H1 (cell line): Measurements from ENCODE around the gene GTF2F2. TPM values are rescaled to one million over a fixed set of nuclear protein-coding genes. Genes with fewer than 3 reads are reported as not detected.

ENCODE experiments used
- CTCF ChIA-PET: fragments of 300-600 bp; sonication (Branson Sonifier 250); formaldehyde crosslinking; loops from one replicate; lab custom pipeline; 2021; ENCODE audit not compliant: partially characterized antibody; lab: Charles Lee
- POLR2A ChIA-PET: fragments of 300-600 bp; sonication (Branson Sonifier 250); formaldehyde crosslinking; loops from one replicate; lab custom pipeline; 2021; ENCODE audit warnings: inconsistent platforms; ENCODE audit not compliant: partially characterized antibody; lab: Charles Lee
- DNase-seq, 2 experiments: peaks; one replicate each; pipeline versions ENCODE4 v3.0.0 to v3.0.0-alpha.2; 2010 to 2022; ENCODE audit warnings: low spot score in 2 of 2, low read depth in 1 of 2, mixed read lengths in 1 of 2
- FAIRE-seq: peaks from 2 replicates; lab custom pipeline; 2011; peaks lifted over from hg19 to GRCh38; lab: Jason Lieb, UNC
- H2AFZ ChIP-seq: 2 replicates; pipeline ENCODE4 v1.8.1; 2012; ENCODE audit warnings: low read length, inconsistent platforms
- H2AK5ac ChIP-seq: 2 replicates; pipeline ENCODE4 v1.6.1; 2013; ENCODE audit warnings: low read depth, low read length
- H2BK120ac ChIP-seq: replicated peaks from 2 replicates; pipeline ENCODE3; 2013; ENCODE audit warnings: low read depth, low read length, inconsistent platforms
- H2BK12ac ChIP-seq: 2 replicates; pipeline ENCODE4 v1.6.1; 2013; ENCODE audit warnings: low read depth, low read length
- H2BK15ac ChIP-seq: 2 replicates; pipeline ENCODE4 v1.6.1; 2013; ENCODE audit warnings: low read length
- H2BK20ac ChIP-seq: 2 replicates; pipeline ENCODE4 v1.6.1; 2013; ENCODE audit warnings: low read length
- H2BK5ac ChIP-seq: 2 replicates; pipeline ENCODE4 v1.6.1; 2013; ENCODE audit warnings: low read depth, low read length
- H3K14ac ChIP-seq: 2 replicates; pipeline ENCODE4 v1.6.1; 2013; ENCODE audit warnings: inconsistent platforms; ENCODE audit not compliant: insufficient read length
- H3K18ac ChIP-seq: 2 replicates; pipeline ENCODE4 v1.6.1; 2013; ENCODE audit warnings: low read length; ENCODE audit errors: extremely low read depth
- H3K23ac ChIP-seq: 2 replicates; pipeline ENCODE4 v1.6.1; 2013; ENCODE audit warnings: inconsistent platforms; ENCODE audit not compliant: insufficient read length
- H3K23me2 ChIP-seq: 2 replicates; pipeline ENCODE4 v1.6.1; 2013; ENCODE audit warnings: low read depth, low read length
- H3K27ac ChIP-seq: 2 replicates; pipeline ENCODE4 v1.6.1; 2011; ENCODE audit warnings: low read depth, low read length, inconsistent platforms
- H3K27me3 ChIP-seq, 4 experiments: replicated peaks in 1 of 4; 1 replicate in 1 of 4; 2 replicates in 3 of 4; pipeline versions ENCODE4 v1.6.1 to v1.8.1; 2011 to 2013; ENCODE audit warnings: low read length in 3 of 4, mild to moderate bottlenecking in 3 of 4, inconsistent platforms in 2 of 4, mixed read lengths in 2 of 4, moderate library complexity in 1 of 4; ENCODE audit not compliant: control insufficient read depth in 3 of 4, insufficient read depth in 3 of 4; ENCODE audit errors: extremely low read depth in 1 of 4
- H3K36me3 ChIP-seq, 4 experiments: 2 replicates each; pipeline versions ENCODE4 v1.6.1 to v1.8.1; 2011 to 2013; ENCODE audit warnings: mild to moderate bottlenecking in 4 of 4, low read length in 3 of 4, moderate library complexity in 2 of 4, control low read depth in 1 of 4, inconsistent platforms in 1 of 4; ENCODE audit not compliant: insufficient read depth in 4 of 4, control insufficient read depth in 2 of 4
- H3K4ac ChIP-seq: replicated peaks from 2 replicates; pipeline ENCODE3; 2013; ENCODE audit warnings: low read length, low read depth, mixed read lengths, inconsistent platforms; ENCODE audit not compliant: insufficient read length
- H3K4me1 ChIP-seq, 4 experiments: replicated peaks in 1 of 4; 1 replicate in 1 of 4; 2 replicates in 3 of 4; pipeline versions ENCODE4 v1.6.1 to v1.8.1; 2011 to 2013; ENCODE audit warnings: low read length in 3 of 4, inconsistent platforms in 2 of 4, mixed read lengths in 1 of 4; ENCODE audit not compliant: insufficient read depth in 4 of 4, control insufficient read depth in 3 of 4
- H3K4me2 ChIP-seq, 2 experiments: 2 replicates each; pipeline versions ENCODE4 v1.6.1 to v1.8.1; 2011 to 2013; ENCODE audit warnings: low read depth in 2 of 2, low read length in 2 of 2, control low read depth in 1 of 2, inconsistent platforms in 1 of 2, mild to moderate bottlenecking in 1 of 2; ENCODE audit not compliant: insufficient read depth in 1 of 2
- H3K4me3 ChIP-seq, 4 experiments: fragments of 200-600, 300-600 bp in 1 of 4; sonication (generic), shearing (Covaris generic), sonication (Bioruptor Twin) in 1 of 4; 2 replicates each; pipeline versions ENCODE4 v1.5.1 to v1.8.1; 2011 to 2016; ENCODE audit warnings: low read length in 4 of 4, low read depth in 3 of 4, control low read depth in 2 of 4, inconsistent platforms in 2 of 4, mild to moderate bottlenecking in 2 of 4, mixed read lengths in 1 of 4, moderate library complexity in 1 of 4; ENCODE audit not compliant: insufficient read depth in 2 of 4; ENCODE audit errors: extremely low read depth in 1 of 4
- H3K56ac ChIP-seq: replicated peaks from 2 replicates; pipeline ENCODE3; 2013; ENCODE audit warnings: low read depth, mild to moderate bottlenecking, mixed read lengths, low read length, inconsistent platforms; ENCODE audit not compliant: insufficient read length
- H3K79me1 ChIP-seq: 2 replicates; pipeline ENCODE4 v1.6.1; 2013; ENCODE audit warnings: low read depth, low read length, control low read depth
- H3K79me2 ChIP-seq, 2 experiments: 2 replicates each; pipeline versions ENCODE4 v1.6.1 to v1.8.1; 2012 to 2013; ENCODE audit warnings: low read length in 2 of 2, mild to moderate bottlenecking in 2 of 2, inconsistent platforms in 1 of 2; ENCODE audit not compliant: insufficient read depth in 2 of 2, control insufficient read depth in 1 of 2
- H3K9ac ChIP-seq, 4 experiments: replicated peaks in 1 of 4; 1 replicate in 1 of 4; 2 replicates in 3 of 4; pipeline versions ENCODE4 v1.6.1 to v1.8.1; 2011 to 2013; ENCODE audit warnings: low read depth in 3 of 4, low read length in 3 of 4, control low read depth in 2 of 4, mild to moderate bottlenecking in 2 of 4, moderate library complexity in 2 of 4, inconsistent platforms in 1 of 4; ENCODE audit errors: extremely low read depth in 1 of 4
- H3K9me3 ChIP-seq, 2 experiments: 2 replicates each; pipeline versions ENCODE4 v1.6.1 to v1.8.1; 2012 to 2013; ENCODE audit warnings: mild to moderate bottlenecking in 2 of 2, moderate library complexity in 2 of 2, control low read depth in 1 of 2, inconsistent platforms in 1 of 2, low read depth in 1 of 2, low read length in 1 of 2, mixed read lengths in 1 of 2; ENCODE audit not compliant: insufficient read depth in 2 of 2
- H4K20me1 ChIP-seq, 2 experiments: replicated peaks in 1 of 2; 2 replicates each; pipeline versions ENCODE3 to v1.8.1; 2011 to 2013; ENCODE audit warnings: inconsistent platforms in 2 of 2, low read length in 2 of 2, mild to moderate bottlenecking in 1 of 2; ENCODE audit not compliant: insufficient read depth in 2 of 2, control insufficient read depth in 1 of 2
- H4K5ac ChIP-seq: 2 replicates; pipeline ENCODE4 v1.6.1; 2013; ENCODE audit warnings: low read length, low read depth, mixed read lengths, inconsistent platforms; ENCODE audit not compliant: insufficient read length
- H4K8ac ChIP-seq: 2 replicates; pipeline ENCODE4 v1.8.0; 2013; ENCODE audit warnings: mild to moderate bottlenecking, moderate library complexity, low read length, inconsistent platforms; ENCODE audit not compliant: insufficient read depth; ENCODE audit errors: extremely low read depth
- H4K91ac ChIP-seq: replicated peaks from 2 replicates; pipeline ENCODE3; 2013; ENCODE audit warnings: low read length, mixed read lengths, inconsistent platforms; ENCODE audit not compliant: insufficient read length
- BRCA1 ChIP-seq: IDR thresholded peaks from 2 replicates; pipeline ENCODE4 v1.6.1; 2012; ENCODE audit warnings: low read depth, low read length, improper control_type of control experiment
- KDM5A ChIP-seq: fragments of 200-600 bp; IDR thresholded peaks from 2 replicates; pipeline ENCODE4 v1.7.1; 2012; ENCODE audit warnings: mild to moderate bottlenecking, low read length, inconsistent platforms, mixed read lengths
- POLR2A ChIP-seq, 2 experiments: IDR thresholded peaks; 1 replicate in 1 of 2; 2 replicates in 1 of 2; pipeline ENCODE4 v1.6.1; 2011; ENCODE audit warnings: low read depth in 2 of 2, low read length in 2 of 2, mild to moderate bottlenecking in 2 of 2; ENCODE audit errors: control extremely low read depth in 1 of 2
- RNF2 ChIP-seq: fragments of 200-900, 300-1000 bp; sonication (generic); IDR thresholded peaks from 2 replicates; pipeline ENCODE4 v1.7.1; 2016; ENCODE audit warnings: borderline replicate concordance, low read depth, mild to moderate bottlenecking, antibody characterized with exemption, low read length; ENCODE audit not compliant: poor library complexity, severe bottlenecking; ENCODE audit errors: missing control alignments
- WGBS, 2 experiments: shearing (Covaris generic) in 1 of 2; methylation state at CpG; one replicate each; pipeline versions ENCODE4 v1.1.6 to v1.1.7; 2013 to 2015; ENCODE audit warnings: low lambda C conversion rate in 2 of 2, mixed read lengths in 2 of 2, inconsistent platforms in 1 of 2, low coverage in 1 of 2, missing lambda C conversion rate in 1 of 2; ENCODE audit not compliant: insufficient replicate concordance in 2 of 2, insufficient coverage in 1 of 2, insufficient read length in 1 of 2; ENCODE audit errors: extremely low coverage in 1 of 2, missing lambda C conversion rate in 1 of 2; 5-methylcytosine and 5-hydroxymethylcytosine counted together
- polyA plus RNA-seq, 7 experiments: library from polyadenylated mRNA; depleted of rRNA in 3 of 7; stranded (reverse) in 5 of 7; unstranded in 2 of 7; fragments of >200 nt in 5 of 7; fragments of 200-250 nt in 2 of 7; gene quantifications; 1 replicate in 5 of 7; 2 replicates in 1 of 7; 4 replicates in 1 of 7; pipeline versions ENCODE4 v1.2.1 to v1.2.3, GENCODE V29; 2011 to 2013; ENCODE audit warnings: missing spikeins in 2 of 7, mixed read lengths in 2 of 7
- total RNA-seq: library from RNA; stranded (reverse); fragmentation: NEBNext Ultra II Directional; extraction: Animal tissue kit (Norgen Biotek cat#: 25700); gene quantifications from 2 replicates; pipeline ENCODE4 v1.2.1, GENCODE V29; 2021

The GTF2F2 gene
- total and polyA plus RNA-seq, 2 of the 8 experiments (the other 6 are each of a cell fraction or from before 2014, with no cell fraction given), result 10.8 to 31.1 TPM

DNA sequence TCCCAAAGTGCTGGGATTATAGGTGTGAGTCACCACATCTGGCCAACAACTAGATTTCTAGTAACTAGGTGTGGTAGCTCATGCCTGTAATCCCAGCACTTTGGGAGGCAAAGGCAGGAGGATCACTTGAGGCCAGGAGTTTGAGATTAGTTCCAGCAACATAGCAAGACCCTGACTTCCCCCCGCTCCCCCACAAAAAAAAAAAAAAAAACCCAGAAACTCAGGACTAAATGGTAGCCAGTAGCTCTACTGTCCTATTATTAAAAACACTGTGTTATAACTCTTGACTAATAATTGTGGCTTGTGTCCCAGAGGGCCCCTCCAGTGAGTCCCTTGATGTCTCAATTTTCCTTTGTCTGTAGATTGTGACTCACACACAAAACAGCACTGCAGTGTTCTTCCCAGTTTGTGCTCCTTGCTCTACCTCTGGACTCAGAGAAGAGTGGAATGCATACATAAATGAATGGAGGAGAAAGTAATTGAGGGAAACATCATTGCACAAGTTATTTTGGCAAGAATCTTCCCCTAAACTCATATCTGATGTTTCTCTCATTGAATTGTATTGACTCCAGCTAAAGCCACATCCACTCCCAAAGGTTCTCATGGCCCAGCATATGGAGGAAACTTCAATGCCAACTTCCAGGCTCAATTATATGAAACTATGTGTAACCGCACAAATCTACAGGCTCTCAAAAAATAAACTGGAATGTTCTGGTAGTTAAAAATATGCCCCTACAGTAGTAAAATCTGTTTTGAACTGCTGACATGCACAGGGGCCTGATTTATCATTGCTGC lies 211.9 kb downstream of the GTF2F2 start:
- no peak overlapping the region for H2BK120ac ChIP-seq
- no peak overlapping the region for H2BK12ac ChIP-seq
- no peak overlapping the region for H2BK20ac ChIP-seq
- H3K79me2 ChIP-seq, result no peaks in the 10 kb centered on the region
- ChIA-PET CTCF (interaction anchor here (1.1 to 1.7 kb wide), 4 partner anchors 9 to 62 kb away, joined by 3 to 4 read pairs (median 4); no protein-coding TSS in a partner anchor), POLR2A (interaction anchor here (0.7 to 16.2 kb wide), 19 partner anchors 8 to 378 kb away, joined by 3 to 319 read pairs (median 3); partner anchors contain the start of gene TPT1)
- H3K36me3 ChIP-seq, result peaks cover 14 to 32% (median 20%) of the 10 kb centered on the region in 4 experiments
- H4K5ac ChIP-seq, result no peak overlapping the region
- H2AK5ac ChIP-seq, result no peak overlapping the region
- H3K9ac ChIP-seq, result no peak overlapping the region
- H3K23me2 ChIP-seq, result peaks cover 3% of the 10 kb centered on the region; the same call in 1 of the 2 replicates
- 0 out of 2 replicates have a peak, but pooled peaks cover 3% of the 10 kb centered on the region for H3K79me1 ChIP-seq
- no peak overlapping the region for H2BK15ac ChIP-seq
- no peak overlapping the region for H2BK5ac ChIP-seq
- H3K9me3 ChIP-seq, result no peaks in the 10 kb centered on the region
- H3K18ac ChIP-seq, result no peak overlapping the region
- peaks cover 0 to 6% (median 0%) of the 10 kb centered on the region in 4 experiments; a peak in 4 of 7 replicates for H3K4me1 ChIP-seq
- no peak overlapping the region for H3K4me3 ChIP-seq
- H3K27me3 ChIP-seq, result no peaks in the 10 kb centered on the region
- no peak overlapping the region for H3K4ac ChIP-seq
- no peak overlapping the region for H2AFZ ChIP-seq
- 94% methylated on average over 2 of the region's 2 CpGs; no CpG with 5 or more reads in 1 of the 2 experiments for WGBS, 2 experiments
- H4K8ac ChIP-seq, result no peak overlapping the region
- H3K23ac ChIP-seq, result no peak overlapping the region
- H3K14ac ChIP-seq, result no peak overlapping the region
- H4K91ac ChIP-seq, result no peak overlapping the region
- H3K27ac ChIP-seq, result no peak overlapping the region
- TF ChIP-seq POLR2A (IDR thresholded peaks at IDR 0.05; ENCODE audit: control extremely low read depth in 1 of 2, low read depth in 2 of 2, low read length in 2 of 2) (peak; percentile 4 to 39; a peak in 1 of 3 replicates), RNF2 (no peak), BRCA1 (no peak), KDM5A (no peak)
- DNase-seq, result no peak
- peaks cover 1 to 12% of the 10 kb centered on the region in 2 experiments for H4K20me1 ChIP-seq
- FAIRE-seq, result no peak
- no peak overlapping the region for H3K4me2 ChIP-seq
- H3K56ac ChIP-seq, result no peak overlapping the region
